ENCODE measurements around the gene LRSAM1.

Gene LRSAM1

DNA sequence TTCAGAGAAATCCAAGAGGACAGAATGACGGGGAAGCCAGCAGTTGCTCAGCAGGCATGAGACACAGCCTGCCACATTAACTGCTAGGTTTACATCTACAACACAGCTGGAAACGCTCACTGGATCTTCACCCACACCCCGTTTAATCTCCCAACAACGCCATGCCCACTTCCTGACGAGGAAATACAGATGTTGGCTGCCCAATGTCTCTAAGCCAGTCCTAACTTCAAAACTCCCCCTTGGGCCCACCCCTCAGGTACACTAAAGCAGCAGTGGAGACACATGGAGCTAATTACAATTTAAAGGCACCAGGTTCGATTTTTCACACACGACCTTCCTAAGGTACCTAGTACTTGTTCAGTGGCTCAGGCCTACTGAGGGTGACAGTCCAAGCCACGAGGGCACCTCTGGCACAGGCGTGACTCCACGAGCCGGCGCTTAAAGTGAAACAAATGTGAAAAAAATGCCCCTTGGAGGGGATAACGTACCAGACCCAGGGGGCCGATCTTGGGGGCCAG, 1.0 kb upstream of the LRSAM1 start:
- TF ChIP-seq ZFP3 (CRISPR knock-in tag; IDR thresholded peaks at IDR 0.05) (no peak), RARB (CRISPR knock-in tag; IDR thresholded peaks at IDR 0.05) (no peak), PPARA (CRISPR knock-in tag; IDR thresholded peaks at IDR 0.05; ENCODE audit: borderline replicate concordance) (no peak)
- ATAC-seq, result peak; percentile 1; the same call in 1 of the 3 replicates

DNA sequence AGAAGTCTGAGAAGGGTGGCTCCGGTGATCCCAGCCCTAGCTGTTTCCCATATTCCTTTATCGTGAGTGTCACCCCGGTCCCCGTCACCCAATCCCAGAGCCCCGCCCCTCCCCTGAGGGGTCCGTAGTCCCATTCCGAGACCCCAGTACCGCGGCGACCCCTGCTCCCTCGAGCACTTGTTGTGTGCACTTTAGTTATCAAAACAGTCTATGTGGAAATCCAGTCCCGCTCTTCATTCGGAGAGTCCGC, 223 bp downstream of the LRSAM1 start:
- ATAC-seq, result no peak
- TF ChIP-seq ESRRG (CRISPR knock-in tag; IDR thresholded peaks at IDR 0.05) (no peak), RARB (CRISPR knock-in tag; IDR thresholded peaks at IDR 0.05) (no peak), ZFP30 (CRISPR knock-in tag; IDR thresholded peaks at IDR 0.05) (no peak)
- TF ChIP-seq, protein P1, sequence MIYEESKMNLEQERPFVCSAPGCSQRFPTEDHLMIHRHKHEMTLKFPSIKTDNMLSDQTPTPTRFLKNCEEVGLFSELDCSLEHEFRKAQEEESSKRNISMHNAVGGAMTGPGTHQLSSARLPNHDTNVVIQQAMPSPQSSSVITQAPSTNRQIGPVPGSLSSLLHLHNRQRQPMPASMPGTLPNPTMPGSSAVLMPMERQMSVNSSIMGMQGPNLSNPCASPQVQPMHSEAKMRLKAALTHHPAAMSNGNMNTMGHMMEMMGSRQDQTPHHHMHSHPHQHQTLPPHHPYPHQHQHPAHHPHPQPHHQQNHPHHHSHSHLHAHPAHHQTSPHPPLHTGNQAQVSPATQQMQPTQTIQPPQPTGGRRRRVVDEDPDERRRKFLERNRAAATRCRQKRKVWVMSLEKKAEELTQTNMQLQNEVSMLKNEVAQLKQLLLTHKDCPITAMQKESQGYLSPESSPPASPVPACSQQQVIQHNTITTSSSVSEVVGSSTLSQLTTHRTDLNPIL (CRISPR knock-in tag; IDR thresholded peaks at IDR 0.05; ENCODE audit: low read depth), result no peak

DNA sequence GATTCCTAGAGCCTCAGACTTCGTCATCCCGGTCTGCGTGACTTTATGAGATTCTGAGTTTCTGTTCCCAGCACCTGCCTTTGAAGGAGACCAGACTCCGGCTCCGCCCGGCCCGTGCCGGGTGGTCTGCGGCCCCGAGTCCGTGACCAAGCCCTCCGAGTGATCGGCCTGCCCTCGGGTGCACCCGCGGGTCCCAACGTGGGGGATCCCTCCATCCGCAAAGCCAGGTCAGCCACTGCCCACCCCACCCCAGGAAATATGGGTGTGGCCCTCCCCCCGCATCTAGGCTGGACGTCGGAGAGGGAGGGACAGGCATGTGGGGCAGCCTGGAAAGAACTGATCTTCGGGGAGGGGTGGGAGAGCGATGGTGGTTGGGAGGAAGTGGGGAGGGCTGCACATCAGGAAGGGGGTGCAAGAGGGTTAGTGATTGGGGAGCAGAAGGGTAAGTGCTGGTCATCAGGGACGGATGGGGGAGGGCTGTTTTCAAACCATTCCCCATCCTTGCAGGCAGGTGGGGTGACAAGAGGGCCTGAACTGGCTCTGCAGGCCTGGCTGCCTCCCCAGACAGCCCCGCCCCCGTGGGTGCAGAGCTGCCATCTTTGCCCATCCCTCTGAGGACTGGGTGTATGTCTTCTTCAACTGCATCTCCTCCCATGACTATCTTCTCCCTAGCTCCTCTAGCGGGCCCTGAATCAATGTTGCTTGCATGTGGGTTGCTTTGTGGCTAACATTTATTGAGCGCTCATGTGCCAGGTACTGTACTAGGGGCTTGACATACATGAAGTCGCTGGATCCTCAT, 747 bp downstream of the LRSAM1 start:
- TF ChIP-seq ZNF565 (CRISPR knock-in tag; conservative IDR thresholded peaks at IDR 0.05; ENCODE audit: low read depth), result 0 out of 2 replicates have a peak, but pooled peaks have one; percentile 36
- no peak for TF ChIP-seq ZNF8 (CRISPR knock-in tag; IDR thresholded peaks at IDR 0.05)
- TF ChIP-seq ZC3H10 (CRISPR knock-in tag; IDR thresholded peaks at IDR 0.05), result no peak
- TF ChIP-seq, protein P2, sequence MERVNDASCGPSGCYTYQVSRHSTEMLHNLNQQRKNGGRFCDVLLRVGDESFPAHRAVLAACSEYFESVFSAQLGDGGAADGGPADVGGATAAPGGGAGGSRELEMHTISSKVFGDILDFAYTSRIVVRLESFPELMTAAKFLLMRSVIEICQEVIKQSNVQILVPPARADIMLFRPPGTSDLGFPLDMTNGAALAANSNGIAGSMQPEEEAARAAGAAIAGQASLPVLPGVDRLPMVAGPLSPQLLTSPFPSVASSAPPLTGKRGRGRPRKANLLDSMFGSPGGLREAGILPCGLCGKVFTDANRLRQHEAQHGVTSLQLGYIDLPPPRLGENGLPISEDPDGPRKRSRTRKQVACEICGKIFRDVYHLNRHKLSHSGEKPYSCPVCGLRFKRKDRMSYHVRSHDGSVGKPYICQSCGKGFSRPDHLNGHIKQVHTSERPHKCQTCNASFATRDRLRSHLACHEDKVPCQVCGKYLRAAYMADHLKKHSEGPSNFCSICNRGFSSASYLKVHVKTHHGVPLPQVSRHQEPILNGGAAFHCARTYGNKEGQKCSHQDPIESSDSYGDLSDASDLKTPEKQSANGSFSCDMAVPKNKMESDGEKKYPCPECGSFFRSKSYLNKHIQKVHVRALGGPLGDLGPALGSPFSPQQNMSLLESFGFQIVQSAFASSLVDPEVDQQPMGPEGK (CRISPR knock-in tag; IDR thresholded peaks at IDR 0.05; ENCODE audit: borderline replicate concordance), result peak; percentile 75; the same call in 1 of the 2 replicates
- no peak for TF ChIP-seq BACH2 (CRISPR knock-in tag; IDR thresholded peaks at IDR 0.05; ENCODE audit: borderline replicate concordance)
- no peak for TF ChIP-seq TCF4 (CRISPR knock-in tag; IDR thresholded peaks at IDR 0.05; ENCODE audit: borderline replicate concordance)
- TF ChIP-seq ISL1 (CRISPR knock-in tag; IDR thresholded peaks at IDR 0.05), result no peak
- TF ChIP-seq, protein P3, sequence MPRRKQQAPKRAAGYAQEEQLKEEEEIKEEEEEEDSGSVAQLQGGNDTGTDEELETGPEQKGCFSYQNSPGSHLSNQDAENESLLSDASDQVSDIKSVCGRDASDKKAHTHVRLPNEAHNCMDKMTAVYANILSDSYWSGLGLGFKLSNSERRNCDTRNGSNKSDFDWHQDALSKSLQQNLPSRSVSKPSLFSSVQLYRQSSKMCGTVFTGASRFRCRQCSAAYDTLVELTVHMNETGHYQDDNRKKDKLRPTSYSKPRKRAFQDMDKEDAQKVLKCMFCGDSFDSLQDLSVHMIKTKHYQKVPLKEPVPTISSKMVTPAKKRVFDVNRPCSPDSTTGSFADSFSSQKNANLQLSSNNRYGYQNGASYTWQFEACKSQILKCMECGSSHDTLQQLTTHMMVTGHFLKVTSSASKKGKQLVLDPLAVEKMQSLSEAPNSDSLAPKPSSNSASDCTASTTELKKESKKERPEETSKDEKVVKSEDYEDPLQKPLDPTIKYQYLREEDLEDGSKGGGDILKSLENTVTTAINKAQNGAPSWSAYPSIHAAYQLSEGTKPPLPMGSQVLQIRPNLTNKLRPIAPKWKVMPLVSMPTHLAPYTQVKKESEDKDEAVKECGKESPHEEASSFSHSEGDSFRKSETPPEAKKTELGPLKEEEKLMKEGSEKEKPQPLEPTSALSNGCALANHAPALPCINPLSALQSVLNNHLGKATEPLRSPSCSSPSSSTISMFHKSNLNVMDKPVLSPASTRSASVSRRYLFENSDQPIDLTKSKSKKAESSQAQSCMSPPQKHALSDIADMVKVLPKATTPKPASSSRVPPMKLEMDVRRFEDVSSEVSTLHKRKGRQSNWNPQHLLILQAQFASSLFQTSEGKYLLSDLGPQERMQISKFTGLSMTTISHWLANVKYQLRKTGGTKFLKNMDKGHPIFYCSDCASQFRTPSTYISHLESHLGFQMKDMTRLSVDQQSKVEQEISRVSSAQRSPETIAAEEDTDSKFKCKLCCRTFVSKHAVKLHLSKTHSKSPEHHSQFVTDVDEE (CRISPR knock-in tag; IDR thresholded peaks at IDR 0.05), result no peak
- peak; percentile 52 for ATAC-seq

DNA sequence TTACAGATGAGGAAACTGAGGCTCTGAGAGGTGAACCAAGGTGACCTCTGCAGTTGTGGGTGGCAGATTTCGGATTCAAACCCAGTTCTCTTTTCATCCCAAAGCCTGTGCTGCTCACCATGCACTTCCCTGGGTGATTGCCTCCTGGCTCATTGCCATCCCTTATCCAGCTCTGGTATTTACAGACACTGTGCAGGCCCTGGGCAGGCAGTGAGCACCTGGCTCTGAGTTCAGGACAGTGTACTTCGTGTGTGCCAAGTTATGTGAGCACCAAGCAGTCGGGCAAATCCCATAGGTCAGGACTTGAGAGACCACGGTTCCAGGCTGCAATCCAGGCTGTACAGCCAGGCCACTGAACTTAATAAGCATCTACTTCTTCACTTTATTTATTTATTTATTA, 1.4 kb downstream of the LRSAM1 start:
- 0 out of 3 replicates have a peak, but pooled peaks have one; percentile 4 for ATAC-seq
- TF ChIP-seq, protein P4, sequence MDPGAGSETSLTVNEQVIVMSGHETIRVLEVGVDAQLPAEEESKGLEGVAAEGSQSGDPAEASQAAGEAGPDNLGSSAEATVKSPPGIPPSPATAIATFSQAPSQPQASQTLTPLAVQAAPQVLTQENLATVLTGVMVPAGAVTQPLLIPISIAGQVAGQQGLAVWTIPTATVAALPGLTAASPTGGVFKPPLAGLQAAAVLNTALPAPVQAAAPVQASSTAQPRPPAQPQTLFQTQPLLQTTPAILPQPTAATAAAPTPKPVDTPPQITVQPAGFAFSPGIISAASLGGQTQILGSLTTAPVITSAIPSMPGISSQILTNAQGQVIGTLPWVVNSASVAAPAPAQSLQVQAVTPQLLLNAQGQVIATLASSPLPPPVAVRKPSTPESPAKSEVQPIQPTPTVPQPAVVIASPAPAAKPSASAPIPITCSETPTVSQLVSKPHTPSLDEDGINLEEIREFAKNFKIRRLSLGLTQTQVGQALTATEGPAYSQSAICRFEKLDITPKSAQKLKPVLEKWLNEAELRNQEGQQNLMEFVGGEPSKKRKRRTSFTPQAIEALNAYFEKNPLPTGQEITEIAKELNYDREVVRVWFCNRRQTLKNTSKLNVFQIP (CRISPR knock-in tag; IDR thresholded peaks at IDR 0.05; ENCODE audit: borderline replicate concordance, low read depth), result no peak
- peak; percentile 55; the same call in 1 of the 2 replicates for TF ChIP-seq TCF4 (CRISPR knock-in tag; IDR thresholded peaks at IDR 0.05; ENCODE audit: borderline replicate concordance)

DNA sequence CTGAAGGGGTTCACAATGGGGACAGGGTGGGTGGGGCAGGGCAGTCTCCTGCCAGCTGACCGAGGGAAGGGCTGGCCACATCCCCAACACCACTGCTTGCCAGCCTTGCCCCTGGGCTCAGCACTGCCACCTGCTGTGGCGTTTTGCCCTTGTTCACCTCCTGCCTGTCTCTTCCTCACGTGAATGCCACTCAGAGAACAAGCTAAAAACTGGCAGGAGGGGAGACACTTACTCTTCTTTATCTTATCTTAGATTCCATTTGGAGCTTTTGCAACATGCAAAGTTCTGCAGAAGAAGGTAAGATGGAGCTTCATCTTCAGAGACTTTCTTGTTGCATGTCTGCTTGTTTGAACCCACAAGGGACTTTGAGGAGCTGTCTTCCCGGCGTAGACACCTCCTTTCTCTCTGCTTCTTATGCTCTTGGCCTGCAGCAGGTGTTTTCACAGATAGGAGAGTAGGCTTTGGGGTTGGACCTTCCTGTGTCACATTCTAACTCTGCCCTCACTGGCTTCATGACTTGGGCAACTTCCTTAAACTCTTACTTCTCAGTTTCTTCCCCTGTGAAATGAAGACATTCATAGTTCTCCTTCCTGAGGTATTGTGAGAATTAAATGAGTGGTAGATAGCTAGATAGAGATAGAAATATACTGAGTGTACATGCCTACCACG, 4.1 kb downstream of the LRSAM1 start:
- ATAC-seq, result no peak
- no peak for TF ChIP-seq ZNF70 (CRISPR knock-in tag; IDR thresholded peaks at IDR 0.05)
- TF ChIP-seq, protein P4 (CRISPR knock-in tag; IDR thresholded peaks at IDR 0.05; ENCODE audit: borderline replicate concordance, low read depth), result no peak
- TF ChIP-seq CSDC2 (CRISPR knock-in tag; IDR thresholded peaks at IDR 0.05), result no peak
- TF ChIP-seq ARNTL (CRISPR knock-in tag; IDR thresholded peaks at IDR 0.05; ENCODE audit: borderline replicate concordance, low read depth), result no peak
- no peak for TF ChIP-seq GLIS3 (CRISPR knock-in tag; IDR thresholded peaks at IDR 0.05)
- TF ChIP-seq, protein P5, sequence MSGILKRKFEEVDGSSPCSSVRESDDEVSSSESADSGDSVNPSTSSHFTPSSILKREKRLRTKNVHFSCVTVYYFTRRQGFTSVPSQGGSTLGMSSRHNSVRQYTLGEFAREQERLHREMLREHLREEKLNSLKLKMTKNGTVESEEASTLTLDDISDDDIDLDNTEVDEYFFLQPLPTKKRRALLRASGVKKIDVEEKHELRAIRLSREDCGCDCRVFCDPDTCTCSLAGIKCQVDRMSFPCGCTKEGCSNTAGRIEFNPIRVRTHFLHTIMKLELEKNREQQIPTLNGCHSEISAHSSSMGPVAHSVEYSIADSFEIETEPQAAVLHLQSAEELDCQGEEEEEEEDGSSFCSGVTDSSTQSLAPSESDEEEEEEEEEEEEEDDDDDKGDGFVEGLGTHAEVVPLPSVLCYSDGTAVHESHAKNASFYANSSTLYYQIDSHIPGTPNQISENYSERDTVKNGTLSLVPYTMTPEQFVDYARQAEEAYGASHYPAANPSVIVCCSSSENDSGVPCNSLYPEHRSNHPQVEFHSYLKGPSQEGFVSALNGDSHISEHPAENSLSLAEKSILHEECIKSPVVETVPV (CRISPR knock-in tag; IDR thresholded peaks at IDR 0.05), result no peak
- TF ChIP-seq ZNF565 (CRISPR knock-in tag; conservative IDR thresholded peaks at IDR 0.05; ENCODE audit: low read depth), result no peak
- TF ChIP-seq SNAI2 (CRISPR knock-in tag; IDR thresholded peaks at IDR 0.05), result no peak
- TF ChIP-seq, protein P1 (CRISPR knock-in tag; IDR thresholded peaks at IDR 0.05; ENCODE audit: low read depth), result no peak

Measured in SK-N-SH treated with all-trans-retinoic acid at 6 μM for 48 hours (cell line).